ENCODE measurements around the gene SPSB2. TPM values are rescaled to one million over a fixed set of nuclear protein-coding genes. Genes with fewer than 3 reads are reported as not detected.
A peak's percentile ranks its signal among the peaks of the same experiment; 100 is the strongest.
"Not testable (repeated sequence)": the region's sequence is repeated elsewhere in the genome, so short reads cannot be mapped to it uniquely, and the experiment has no call there.

Gene SPSB2
- polyA plus RNA-seq, 4 donors = 5.4 to 19.8 (median 7.3) TPM

DNA sequence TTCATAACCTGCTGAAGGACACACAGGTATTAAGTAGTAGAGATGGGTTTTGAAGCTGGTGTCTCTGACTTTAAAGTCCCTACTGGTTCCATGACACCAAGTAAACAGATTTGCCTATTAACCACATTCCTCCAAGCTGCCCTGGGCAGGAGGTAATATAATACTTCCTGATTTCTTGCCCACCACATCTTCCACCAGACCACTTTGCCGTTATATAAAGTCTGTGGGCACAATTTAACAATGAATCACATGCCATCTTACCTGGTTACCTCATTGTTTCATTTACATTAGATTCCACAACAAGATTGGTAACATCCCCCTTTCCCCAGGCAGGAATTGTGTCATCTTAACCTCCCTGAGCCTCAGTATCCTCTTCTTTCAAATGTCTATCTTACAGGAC, 30.6 kb upstream of the SPSB2 start:
- no peak for DNase-seq (ENCODE audit: low read depth in 4 of 4, low spot score in 3 of 4)

DNA sequence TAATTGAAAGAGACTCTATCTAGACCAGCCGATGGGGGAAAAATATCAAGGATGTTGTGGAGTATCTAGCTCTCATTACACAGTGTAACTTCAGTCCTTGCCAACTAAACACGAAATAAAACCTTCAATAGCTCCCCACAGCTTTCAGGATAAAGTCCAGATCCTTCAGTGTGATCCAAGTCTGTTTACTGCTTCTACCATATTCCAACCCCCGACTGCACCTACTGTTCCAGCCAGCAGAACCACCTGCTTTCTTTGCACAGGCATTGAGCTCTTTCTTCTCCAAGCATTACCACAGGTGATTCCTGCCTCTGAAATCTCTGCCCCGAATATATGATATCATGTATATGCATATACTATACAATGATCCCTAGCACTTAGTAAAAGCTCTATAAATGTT, 29.3 kb upstream of the SPSB2 start:
- DNase-seq (ENCODE audit: low read depth in 4 of 4, low spot score in 3 of 4) = no peak

DNA sequence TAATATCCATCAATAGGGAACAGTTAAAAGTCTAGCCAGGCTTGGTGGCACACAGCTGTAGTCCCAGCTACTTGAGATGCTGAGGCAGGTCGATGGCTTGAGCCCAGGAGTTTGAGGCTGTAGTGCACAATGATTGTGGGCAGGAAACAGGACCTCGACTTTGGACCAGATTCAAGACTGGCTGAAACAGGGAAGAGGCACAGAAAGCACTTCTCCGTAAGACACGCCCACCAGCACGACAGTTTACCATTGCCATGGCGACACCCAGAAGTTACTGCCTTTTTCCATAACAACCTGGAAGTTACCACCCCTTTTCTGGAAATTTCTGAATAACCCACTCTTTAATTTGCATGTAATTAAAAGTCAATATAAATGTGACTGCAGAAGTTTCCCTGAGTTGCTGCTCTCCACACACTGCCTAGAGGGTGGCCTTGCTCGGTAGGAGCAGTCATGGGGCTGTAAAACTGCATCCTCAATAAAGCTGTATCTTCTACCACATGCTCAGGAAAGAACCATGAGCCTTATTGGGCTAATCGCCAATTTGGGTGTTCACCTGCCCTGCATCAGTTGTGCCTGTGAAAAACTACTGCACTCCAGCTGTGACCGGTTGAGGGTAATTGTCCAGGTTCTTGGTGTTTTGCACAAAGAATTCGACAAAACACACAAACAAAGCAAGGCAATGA, 26.9 kb upstream of the SPSB2 start:
- DNase-seq (ENCODE audit: low read depth in 4 of 4, low spot score in 3 of 4) = no peak

DNA sequence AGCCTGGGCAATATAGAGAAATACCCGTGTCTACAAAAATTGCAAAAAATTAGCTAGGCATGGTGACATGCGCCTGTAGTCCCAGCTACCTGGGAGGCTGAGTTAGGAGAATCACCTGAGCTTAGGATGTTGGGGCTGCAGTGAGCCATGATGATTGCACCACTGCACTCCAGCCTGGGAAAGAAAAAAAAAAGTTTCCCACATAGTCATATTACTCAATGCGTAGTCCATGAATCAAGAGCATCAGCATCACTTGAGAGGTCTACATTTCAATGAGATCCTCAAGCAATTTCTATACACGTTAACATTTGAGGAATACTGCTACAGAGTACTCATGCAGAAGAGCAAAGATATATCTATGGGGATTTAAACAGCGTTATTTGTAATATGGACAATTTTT, 26.3 kb upstream of the SPSB2 start:
- no peak for DNase-seq (ENCODE audit: low read depth in 4 of 4, low spot score in 3 of 4)

DNA sequence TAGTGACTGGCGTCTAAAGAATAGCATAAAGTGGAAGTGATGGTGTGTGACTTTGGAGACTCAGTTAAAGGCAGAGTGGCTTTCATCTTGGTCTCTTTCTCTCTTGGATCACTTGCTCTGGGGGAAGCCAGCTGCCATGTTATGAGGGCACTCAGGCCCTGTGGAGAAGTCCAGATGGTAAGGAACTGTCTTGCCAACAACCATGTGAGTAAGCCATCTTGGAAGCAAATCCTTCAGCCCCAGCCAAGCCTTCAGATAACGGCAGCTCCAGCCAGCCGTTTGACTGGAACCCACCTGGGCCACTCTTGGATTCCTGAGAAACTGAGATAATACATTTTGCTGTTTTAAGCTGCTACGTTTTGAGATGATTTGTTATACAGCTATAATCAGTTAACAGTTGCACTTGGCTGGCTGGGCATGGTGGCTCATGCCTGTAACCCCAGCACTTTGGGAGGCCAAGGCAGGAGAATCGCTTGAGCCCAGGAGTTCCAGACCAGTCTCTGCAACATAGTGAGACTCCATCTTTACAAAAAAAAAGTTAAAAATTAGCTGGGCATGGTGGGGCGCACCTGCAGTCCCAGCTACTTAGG, 23.8 kb upstream of the SPSB2 start:
- no peak for DNase-seq (ENCODE audit: low read depth in 4 of 4, low spot score in 3 of 4)

DNA sequence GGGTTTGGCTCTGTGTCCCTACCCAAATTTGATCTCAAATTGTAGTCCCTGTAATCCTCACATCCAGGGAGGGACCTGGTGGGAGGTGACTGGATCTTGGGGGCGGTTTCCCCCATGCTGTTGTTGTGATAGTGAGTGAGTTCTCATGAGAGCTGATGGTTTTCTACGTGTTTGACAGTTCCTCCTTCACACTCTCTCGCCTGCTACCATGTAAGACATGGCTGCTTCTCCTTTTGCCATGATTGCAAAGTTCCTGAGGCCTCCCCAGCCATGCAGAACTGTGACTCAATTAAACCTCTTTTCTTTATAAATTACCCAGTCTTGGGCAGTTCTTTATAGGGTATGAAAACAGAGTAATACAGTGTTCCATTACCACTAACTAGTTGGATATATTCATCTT, 21.2 kb upstream of the SPSB2 start:
- DNase-seq (ENCODE audit: low read depth in 4 of 4, low spot score in 3 of 4) = no peak

DNA sequence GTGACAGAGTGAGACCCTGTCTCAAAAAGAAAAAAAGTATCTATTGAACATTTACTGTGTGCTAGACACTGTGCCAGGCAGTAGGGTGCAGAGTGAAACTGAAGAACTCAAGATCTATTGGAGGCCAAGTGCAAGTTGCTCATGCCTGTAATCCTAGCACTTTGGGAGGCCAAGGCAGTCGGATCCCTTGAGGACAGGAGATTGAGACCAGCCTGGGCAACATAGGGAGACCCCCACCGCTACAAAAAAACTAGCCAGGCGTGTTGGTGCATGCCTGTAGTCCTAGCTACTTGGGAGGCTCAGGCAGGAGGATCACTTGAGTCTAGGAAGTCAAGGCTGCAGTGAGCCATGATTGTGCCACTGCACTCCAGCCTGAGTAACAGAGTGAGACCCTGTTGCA, 19.6 kb upstream of the SPSB2 start:
- DNase-seq (ENCODE audit: low read depth in 4 of 4, low spot score in 3 of 4) = not testable (repeated sequence)

DNA sequence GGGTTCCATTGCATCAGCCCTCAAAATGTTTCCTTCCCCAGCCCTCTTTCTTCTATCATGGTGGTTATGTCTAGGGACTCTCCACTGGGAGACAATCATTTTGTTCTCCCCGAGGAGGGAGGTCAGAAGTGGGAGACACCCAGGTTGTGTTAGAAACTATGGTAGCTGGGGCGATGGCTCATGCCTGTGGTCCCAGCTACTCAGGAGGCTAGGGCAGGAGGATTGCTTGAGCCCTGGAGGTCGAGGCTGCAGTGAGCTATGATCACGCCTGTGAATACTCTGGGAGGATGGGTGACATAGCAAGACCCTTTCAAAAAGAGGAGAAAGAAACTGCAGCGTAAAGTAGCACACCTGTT, 18.5 kb upstream of the SPSB2 start:
- DNase-seq (ENCODE audit: low read depth in 4 of 4, low spot score in 3 of 4) = no peak

DNA sequence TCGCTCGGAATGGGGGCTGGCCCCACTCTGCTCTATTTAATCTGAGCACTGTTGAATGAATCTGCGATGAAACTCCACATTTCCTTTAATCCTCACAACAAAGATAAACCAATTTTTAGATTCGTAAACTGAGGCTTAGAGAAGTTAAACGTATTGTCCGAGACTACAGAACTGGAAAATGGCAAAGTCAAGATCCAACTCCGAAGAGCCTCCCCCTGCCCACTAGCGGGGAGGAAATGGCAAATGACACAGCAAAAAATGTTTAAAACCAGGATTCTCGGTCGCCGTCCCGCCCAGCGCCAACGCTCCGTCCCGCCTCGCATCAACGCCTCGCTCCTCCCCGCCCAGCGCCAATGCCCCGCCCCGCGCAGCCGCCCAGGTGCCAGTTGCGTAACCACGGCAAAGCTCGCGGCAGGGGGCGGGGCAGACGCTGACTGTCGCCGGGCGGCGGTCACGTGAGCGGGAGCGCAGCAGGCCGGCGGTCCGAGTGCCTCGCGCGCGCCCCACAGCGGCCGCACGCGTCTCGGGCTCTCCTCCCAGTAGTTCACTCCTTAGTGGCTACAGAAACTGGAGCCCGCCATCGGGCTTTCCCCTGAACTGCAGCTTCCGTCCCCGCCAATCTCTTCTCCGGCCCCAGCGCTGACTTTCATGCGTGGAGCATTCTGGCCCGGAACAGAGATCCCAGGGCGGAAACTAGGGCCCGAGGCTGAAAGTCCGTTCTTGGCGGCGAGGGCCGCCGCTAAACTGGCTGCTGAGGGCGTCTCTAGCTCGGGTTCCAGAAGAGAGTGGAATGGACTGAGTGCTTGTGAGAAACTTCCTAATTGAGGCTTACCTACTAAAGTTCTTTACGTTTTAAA, 17.9 kb upstream of the SPSB2 start:
- peak; percentile 86 to 94 (median 92) for DNase-seq (ENCODE audit: low read depth in 4 of 4, low spot score in 3 of 4)

DNA sequence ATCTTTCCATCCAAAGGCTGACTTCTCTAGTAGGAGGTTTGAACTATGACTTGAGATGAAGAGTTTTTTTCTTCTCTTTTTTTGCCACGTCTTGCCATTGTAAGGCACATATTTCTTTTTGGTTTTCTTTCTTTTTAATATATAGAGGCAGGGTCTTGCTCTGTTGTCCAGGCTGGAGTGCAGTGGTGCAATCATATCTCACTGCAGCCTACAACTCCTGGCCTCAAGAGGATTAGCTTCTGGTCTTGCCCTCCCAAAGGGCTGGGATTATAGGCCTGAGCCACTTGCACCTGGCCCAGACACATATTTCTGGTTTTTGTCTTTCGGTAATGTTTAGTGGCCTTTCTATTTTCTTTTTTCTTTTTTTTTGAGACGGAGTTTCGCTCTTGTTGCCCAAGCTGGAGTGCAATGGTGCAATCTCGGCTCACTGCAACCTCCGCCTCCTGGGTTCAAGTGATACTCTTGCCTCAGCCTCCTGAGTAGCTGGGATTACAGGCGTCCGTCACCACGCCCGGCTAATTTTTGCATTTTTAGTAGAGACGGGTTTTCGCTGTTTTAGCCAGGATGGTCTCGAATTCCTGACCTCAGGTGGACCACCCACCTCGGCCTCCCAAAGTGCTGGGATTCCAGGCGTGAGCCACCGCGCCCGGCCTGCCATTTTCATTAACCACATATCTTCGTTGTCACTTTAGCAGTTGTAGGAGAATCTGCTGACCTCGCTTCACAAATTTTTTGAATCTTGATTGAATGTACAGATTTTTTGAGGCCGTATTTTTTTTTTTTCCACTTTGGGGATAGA, 16.9 kb upstream of the SPSB2 start:
- not testable (repeated sequence) for DNase-seq (ENCODE audit: low read depth in 4 of 4, low spot score in 3 of 4)

DNA sequence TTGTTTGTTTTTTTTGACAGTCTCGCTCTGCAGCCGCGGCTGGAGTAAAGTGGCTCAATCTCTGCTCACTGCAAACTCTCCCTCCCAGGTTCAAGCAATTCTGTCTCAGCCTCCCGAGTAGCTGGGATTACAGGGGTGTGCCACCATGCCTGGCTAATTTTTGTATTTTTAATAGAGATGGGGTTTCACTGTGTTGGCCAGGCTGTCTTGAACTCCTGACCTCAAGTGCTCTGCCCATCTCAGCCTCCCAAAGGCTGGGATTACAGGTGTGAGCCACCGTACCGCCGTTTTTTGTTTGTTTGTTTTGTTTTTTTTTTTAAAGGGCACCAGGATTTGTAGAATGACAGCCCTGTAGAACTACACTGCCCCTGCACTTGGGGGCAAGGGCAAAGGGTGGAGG, 15.7 kb upstream of the SPSB2 start:
- DNase-seq (ENCODE audit: low read depth in 4 of 4, low spot score in 3 of 4) = not testable (repeated sequence)

DNA sequence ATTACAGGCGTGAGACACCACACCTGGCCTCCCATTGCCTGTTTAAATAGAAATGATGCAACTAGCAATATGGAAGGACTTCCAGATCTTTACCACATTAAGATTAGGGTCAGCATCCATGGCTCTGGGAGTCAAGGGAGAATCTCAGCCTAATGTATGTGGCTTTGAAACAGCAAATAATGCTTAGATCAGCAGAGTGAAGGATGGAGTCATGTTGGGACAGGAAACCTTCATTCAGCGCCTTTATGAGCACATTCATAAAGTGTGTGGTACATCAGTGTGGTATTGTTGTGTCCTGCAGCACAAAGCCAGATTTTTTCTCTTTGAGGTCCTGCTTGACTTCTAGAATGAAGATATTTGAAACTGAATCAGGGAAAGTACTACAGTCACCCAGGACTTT, 15.3 kb upstream of the SPSB2 start:
- no peak for DNase-seq (ENCODE audit: low read depth in 4 of 4, low spot score in 3 of 4)

DNA sequence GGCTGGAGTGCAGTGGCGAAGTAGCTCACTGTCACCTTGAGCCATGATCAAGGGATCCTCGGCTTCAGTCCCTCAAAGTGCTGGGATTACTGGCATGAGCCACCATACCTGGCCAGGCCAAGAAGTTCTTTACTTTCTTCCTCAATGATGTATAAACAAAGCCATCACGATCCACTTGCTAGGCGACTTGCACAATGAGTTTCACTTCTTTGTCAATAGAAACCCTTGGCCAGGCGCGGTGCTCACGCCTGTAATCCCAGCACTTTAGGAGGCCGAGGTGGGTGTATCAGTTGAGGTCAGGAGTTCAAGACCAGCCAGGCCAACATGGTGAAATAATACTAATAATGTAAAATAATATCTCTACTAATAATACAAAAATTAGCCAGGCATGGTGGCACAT, 14.4 kb upstream of the SPSB2 start:
- DNase-seq (ENCODE audit: low read depth in 4 of 4, low spot score in 3 of 4) = no peak

DNA sequence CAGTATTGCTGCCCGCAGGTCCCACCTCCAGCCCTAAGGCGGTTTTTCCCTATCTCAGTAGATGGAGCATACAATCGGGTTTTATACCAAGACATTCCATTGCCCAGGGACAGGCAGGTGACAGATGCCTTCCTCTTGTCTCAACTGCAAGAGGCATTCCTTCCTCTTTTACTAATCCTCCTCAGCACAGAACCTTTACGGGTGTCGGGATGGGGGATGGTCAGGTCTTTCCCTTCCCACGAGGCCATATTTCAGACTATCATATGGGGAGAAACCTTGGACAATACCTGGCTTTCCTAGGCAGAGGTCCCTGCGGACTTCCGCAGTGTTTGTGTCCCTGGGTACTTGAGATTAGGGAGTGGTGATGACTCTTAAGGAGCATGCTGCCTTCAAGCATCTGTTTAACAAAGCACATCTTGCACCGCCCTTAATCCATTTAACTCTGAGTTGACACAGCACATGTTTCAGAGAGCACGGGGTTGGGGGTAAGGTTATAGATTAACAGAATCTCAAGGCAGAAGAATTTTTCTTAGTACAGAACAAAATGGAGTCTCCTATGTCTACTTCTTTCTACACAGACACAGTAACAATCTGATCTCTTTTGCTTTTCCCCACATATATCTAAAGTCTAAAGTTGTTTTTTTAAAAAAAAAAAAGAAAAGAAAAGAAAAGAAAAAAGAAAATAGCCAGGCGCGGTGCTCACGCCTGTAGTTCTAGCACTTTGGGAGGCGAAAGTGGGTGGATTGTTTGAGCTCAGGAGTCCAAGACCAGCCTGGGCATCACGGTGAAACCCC, 13.3 kb upstream of the SPSB2 start:
- not testable (repeated sequence) for DNase-seq (ENCODE audit: low read depth in 4 of 4, low spot score in 3 of 4)

DNA sequence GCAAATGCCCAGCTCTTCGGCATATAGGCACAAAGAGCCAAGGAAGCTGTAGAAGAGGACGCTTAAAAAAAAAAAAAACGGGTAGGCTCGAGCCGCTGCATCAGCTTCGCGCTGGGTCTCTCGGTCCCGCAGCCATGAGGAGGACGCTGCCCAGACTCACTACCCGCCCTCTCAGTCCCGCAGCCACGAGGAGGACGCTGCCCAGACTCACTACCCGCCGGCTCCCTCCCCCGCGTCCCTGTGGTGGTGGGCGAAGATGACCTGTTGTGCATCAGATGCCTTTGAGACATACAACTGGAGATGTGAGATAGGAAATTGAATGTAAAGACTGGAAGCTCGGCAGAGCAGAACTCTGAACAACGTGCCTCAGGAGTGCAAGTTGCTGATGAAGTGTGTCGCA, 11.4 kb upstream of the SPSB2 start:
- DNase-seq (ENCODE audit: low read depth in 4 of 4, low spot score in 3 of 4) = no peak

DNA sequence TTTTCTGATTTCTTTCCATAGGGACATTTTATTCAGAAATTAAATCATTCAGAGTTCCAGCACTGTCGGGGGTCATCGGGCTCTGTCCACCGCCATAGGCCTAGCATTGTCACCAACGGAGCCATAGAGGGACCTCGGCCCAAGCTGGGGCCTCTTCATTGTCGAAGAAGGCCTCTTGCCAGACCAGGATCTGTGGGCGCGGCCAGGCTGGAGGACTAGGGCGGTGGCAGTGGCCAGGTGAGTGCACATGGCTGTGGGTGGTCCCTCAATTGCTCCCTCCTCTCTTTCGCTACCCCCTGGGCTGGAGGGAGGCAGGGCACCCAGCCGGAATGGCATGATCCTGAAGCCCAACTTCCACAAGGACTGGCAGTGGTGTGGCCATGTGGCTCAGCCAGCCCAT, 10.6 kb upstream of the SPSB2 start:
- no peak for DNase-seq (ENCODE audit: low read depth in 4 of 4, low spot score in 3 of 4)

DNA sequence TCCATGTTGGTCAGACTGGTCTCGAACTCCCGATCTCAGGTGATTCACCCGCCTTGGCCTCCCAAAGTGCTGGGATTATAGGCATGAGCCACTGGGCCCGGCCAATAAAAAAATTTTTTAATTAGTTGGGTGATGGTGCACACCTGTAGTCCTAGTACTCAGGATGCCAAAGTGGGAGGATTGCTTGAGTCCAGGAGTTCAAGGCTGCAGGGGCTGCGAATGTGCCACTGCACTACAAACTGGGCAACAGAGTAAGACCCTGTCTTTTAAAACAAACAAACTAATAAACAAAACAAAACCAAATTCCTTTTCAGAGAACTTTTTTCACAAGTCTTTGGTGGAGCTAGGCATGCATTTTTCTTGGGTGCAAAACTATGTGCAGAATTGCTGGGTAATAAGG, 10.1 kb upstream of the SPSB2 start:
- no peak for DNase-seq (ENCODE audit: low read depth in 4 of 4, low spot score in 3 of 4)

DNA sequence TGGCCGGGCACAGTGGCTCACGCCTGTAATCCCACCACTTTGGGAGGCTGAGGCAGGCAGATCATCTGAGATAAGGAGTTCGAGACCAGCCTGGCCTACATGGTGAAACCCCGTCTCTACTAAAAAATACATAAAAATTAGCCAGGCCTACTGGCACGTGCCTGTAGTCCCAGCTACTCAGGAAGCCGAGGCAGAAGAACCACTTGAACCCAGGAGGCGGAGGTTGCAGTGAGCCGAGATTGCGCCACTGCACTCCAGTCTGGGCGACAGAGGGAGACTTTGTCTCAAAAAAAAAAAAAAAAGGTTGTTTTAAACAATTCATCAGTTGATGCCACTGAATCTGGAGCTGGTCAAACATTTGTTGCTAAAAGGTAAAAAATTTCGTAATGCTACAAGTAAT, 6.7 kb upstream of the SPSB2 start:
- not testable (repeated sequence) for DNase-seq (ENCODE audit: low read depth in 4 of 4, low spot score in 3 of 4)

DNA sequence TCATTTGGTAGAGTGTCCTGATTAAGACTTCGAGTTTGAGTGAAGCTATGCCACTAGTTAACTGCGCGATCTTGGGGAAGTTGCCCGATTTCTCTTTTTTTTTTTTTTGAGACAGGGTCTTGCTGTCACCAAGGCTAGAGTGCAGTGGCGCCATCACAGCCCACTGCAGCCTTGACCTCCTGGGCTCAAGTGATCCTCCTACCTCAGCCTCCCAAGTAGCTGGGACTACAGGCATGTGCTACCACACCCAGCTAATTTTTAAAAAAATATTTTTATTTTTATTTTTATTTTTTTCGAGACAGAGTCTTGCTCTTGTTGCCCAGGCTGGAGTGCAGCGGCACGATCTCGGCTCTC, 889 bp upstream of the SPSB2 start:
- DNase-seq (ENCODE audit: low read depth in 4 of 4, low spot score in 3 of 4) = not testable (repeated sequence)

All from left renal pelvis (tissue), 4 donors.